GM18858 (cell line): Measurements from ENCODE around the gene SNX11.

Source experiments
- ATAC-seq: cut with Tn5 transposase; IDR thresholded peaks from one replicate; pipeline ENCODE4 v1.9.1; 2021; ENCODE audit not compliant: unreplicated experiment

Gene SNX11

DNA sequence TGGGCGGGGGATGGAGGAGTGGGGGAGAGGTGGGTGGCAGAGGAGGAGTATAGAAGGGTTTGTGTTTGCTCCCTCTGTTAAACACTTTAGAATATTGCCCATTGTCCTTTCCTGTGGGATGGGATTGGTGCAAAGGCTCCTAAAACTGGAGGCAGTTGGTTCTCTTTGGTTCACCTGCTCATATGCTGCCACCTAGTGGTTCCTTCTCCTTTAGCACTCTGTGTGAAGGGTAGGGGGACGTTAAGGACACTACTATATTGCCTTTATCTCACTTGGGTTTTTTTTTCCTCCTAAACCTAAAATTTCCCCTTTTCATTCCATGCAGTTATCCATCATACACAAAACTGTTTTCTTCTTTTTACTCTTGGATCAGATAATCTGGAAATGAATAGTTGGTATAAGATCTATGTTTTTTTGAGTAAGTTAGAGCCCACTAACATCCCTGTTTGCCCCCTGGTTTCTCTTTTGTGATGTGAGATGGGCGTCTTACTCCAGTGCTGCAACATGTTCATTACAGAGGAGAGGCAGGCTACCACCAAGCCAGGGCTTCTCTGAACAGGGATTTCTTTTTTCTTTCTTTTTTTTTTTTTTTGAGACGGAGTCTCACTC, 23.8 kb downstream of the SNX11 start:
- no peak for ATAC-seq

DNA sequence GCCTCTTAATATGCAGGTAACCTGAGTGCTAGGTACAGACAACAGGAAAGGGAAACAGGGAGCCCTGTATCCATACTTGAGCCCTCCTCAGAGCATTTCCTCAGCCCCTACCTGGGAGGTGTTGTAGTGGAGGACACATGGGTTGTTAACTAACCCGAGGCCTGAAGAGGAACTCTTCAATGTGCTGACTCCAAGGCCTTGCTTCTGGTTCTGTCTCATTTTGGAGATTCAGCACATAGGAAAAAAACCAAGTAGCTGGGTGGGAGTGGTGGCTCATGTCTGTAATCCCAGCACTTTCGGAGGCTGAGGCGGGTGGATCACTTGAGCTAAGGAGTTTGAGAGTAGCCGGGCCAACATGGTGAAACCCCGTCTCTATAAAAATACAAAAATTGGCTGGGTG, 24.8 kb downstream of the SNX11 start:
- no peak for ATAC-seq

DNA sequence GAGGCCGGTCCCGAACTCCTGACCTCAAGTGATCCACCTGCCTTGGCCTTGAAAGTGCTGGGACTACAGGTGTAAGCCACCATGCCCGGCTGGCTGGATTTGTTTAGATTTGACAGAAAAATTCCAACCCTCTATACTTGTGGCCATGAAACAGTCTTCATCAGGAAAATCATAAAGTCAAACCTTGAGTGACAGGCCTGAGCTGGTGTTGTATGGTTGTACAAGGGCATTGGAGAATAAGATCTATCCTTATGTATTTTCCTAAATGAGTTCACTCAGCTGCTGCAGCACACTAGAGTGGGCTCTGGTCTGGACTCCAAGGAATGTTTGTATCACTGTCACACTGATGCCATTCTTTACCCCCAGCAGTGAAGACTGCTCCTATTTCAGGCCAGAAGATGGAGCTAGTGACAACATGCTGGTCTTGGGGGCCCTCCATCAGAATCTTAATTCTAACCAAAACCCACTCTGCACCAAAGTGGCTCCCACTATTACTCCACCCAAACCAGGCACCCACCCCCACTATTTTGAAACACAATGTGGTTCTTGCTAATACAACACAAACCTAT, 27.4 kb downstream of the SNX11 start:
- ATAC-seq = no peak

DNA sequence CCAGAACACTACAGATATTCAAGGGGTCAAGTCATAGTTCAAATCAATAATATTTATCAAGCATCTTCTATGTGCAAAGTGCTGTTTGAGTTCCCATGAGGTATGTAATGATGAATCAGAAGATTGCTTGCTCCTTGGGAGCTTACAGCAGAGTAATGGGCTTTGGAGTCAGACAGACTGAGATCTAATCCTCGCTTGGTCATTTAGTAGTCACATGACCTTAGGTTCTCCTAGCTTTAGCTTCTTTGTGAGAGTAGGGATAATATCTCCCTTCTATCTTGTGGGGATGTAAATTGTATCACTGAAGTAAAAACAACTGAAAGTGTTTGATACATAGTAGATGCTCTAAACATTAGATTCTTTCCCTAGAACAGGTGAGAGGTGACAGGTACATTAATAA, 30.1 kb downstream of the SNX11 start:
- no peak for ATAC-seq

DNA sequence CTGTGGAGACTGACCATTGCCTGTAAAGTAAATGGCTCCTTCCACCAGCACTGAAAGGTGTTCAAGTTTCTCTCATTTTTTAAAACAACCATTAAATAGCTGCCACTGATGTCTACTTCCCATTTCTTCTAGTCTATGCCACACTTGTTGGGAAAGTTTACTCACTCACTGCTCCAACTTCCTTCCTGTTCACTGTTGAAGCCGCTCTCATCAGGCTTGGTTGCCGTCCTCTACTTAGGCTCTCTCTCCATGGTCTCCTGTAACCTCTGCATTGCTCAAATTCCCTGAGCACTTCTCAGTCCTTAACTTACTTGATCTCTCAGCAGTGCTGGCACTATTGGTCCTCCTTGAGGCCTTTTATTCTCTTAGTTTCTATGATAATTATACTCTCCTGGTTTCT, 32.4 kb downstream of the SNX11 start:
- no peak for ATAC-seq

DNA sequence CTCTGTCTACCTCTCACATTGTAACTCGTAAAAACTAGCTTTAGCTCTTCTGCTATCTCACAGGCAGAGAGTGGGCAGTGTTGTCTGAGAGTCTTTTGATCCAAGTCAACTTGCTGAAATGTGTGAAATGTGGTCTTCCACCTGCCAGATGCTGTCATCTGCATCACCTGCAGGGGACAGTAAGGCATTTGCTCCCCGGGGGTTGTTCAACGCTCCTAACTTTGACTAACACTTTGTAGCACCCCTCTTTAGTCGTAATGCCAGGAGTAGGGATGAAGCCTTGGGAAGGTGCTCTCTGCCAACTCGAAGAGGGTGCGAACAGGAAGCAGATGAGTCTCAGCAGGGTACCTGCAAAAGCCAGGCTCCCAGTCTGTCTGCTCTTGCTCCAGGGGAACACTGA, 36.1 kb downstream of the SNX11 start:
- ATAC-seq = no peak

DNA sequence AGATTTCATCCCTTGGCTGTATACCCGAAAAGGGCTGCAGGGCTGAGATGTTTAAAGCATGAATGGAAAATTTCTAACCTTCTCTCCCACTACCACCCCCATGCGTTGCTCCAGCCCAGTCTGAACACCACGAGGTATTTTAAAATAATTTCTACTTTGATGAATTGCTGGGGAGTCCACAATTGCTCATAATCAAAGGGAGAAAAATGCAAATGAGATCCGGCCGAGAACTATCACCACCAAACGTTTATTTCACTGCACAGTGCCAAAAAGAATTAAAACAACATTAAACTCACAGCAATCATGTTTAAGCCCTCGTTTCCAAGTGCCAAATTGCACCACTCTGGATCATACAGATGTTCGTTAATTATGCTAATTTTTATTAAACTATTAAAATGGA, 36.7 kb downstream of the SNX11 start:
- ATAC-seq = no peak

DNA sequence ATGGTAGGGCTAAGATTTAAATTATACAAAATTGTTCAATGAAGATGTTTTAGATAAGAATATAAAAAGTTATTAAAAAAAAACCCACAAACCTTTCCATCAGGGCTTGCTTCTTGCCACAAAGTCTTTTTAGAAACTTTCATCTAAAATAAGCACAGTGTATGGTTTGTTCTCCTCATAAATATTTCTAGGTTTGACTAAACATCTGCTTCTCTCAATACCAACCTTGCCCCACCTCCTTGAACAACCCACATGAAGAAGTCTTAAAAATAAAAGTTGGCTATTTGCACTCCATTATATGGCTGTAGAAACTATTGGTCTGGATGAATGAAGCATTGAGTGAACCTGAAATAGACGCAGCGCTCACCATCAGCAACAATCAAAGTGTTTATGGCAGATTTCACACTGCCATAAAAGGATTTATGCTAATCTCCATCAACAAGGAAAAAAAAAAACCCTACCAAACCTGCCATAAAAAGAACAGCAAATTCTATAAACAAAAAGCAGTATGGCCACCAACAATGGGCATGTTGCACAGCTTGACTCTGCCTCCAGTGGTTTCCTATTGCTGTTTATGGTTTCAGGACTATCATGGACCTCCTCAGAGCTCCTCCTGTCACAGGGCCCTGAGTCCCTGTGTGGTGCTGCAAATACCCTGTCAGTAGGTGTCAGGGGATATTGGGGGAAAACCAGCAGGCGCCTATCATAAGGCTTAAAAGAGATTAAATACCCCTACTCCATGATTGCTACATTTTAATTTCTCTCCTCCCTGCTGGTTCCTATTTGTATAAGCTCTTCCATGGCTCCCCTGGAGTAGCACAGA, 37.6 kb downstream of the SNX11 start:
- ATAC-seq = no peak

DNA sequence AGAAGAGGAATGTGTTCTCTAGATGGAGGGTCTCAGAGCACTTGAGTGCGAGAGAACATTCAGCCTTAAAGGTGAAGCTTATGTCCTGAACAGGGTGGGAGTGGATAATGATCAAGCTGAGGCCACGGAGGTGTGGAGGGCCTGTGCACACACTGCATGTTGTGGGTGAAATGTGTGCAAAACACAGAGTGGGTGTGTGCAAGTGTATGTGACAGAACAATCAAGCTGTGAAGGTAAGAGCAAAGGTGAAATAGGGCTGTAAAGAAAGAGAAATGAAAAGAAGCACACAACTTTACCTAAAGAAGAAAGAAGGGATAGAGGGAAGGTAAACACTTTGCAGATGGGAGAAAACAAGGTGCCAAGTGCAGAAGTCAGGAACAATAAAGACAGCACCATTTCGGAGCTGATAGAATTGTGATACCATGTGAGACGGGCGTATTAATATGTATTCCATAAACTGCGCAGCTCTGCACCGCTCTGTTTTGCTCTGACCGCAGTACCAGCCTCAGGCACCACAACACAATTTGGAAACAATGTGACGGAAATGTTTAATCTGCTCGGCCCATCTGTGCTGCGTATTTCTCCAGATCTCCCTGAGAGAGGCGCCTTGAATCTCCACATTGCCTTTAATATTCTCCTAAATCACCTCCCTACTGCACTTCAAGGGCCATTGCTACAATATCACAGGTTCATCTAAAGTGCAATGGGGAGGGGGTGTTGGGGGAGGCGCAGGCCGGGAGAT, 40.6 kb downstream of the SNX11 start:
- no peak for ATAC-seq

DNA sequence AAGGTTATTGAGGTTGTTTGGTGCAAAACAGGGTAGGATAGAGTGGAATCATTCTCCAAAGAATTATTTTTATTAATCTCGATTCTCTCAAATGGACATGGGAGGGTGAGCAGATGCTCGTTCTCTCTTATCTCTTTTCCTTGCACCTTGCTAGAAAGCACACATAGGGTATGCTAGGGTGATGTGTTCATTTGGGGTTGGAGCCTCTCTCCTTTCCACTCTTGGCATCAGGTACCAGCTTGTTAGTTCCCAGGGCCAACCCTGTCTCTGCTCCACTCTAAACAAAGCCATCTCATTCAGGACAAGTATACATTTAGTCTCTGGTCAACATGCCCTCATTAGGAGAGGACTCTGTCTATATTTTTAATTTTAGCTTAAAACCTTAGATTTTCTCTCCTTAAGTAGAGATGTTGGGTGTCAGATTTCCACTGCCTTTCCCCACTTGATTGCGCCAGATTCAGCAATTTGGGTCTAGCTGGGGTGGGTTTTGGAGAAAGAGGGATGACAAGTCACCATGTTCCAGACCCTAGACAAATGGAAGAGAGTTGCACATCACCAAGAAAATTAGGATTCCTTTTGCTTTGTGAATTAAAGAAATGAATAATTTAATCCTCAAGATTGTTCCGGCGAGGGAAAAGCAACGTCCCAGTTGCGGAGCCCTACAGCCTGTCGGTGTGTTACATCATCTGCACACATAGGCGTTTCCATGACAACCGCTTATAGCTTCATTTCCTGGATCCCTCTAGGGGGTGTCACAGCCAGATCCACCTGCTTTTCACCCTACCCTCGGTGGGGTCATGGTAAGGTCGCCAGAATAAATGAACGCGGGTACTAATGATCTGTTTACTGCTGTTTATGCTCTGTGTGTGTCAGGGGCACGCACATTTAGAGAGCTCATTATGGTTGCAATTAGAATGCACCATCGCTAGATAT, 41.6 kb downstream of the SNX11 start:
- no peak for ATAC-seq

DNA sequence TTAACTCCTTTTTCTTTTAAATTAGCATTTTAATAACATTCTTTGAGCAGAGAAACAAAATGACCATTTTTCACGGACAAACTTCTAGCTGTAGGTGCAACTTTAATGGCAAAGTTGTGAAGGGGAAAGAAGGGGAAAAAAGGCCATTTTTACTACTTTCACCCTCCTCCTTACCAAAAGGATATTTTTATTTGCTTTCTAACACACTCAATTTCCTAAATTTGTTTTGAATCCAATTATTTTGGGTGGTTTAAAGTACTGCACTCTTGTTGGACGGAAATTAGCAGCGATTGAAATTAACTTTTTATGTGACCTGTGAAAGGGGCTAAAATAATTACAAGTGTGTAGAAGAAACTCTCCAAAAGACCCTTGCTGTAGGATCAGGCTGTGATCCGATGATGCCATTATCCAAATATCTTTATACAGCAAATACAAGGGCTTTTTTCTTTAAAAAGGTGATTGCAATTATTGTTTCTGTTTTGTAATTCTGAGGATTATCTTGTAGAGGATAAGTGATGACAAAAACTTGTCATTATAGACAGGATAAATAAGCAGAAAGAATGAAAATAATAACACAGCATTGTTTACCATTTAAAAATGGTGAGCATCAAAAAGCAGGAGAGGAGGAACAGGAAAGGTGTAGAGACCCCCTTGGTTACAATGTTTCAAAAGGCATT, 42.4 kb downstream of the SNX11 start:
- ATAC-seq = no peak

DNA sequence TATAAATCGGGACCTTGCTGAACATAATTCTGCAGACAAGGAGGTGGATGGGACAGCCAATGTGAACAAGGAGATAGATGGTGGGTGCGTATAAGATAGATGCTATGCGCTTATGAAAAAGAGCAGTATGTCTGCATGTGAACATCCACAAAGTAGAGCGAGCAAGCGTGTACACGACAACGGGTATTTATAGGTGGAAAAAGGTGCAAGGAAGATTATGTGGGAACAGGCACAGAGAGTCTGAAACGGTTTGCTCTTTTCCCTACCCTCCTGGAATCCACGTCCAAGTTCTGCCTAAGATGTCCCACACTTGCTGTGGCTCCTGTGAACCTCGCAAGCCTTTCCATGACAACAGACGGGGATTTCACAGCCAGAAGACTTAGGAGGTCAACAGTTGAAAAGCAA, 43.0 kb downstream of the SNX11 start:
- no peak for ATAC-seq

DNA sequence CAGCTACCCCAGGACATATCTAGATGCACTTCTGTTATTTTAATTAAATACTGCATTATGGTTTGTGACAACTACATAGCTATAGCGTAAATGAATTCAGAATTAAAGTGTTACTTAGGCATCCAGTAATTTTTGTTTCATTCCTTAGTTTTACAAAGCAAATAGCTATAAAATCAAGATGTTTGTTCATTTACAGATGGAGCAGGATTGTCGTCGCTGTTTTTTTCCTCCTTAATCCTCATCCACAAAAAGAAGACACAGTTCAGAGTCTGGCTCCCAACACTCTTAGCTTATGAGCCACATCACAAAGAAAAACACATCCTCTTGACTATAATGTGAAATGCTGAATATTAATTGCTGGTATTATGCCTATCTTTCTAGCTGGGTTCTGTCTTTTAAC, 43.7 kb downstream of the SNX11 start:
- ATAC-seq = no peak

DNA sequence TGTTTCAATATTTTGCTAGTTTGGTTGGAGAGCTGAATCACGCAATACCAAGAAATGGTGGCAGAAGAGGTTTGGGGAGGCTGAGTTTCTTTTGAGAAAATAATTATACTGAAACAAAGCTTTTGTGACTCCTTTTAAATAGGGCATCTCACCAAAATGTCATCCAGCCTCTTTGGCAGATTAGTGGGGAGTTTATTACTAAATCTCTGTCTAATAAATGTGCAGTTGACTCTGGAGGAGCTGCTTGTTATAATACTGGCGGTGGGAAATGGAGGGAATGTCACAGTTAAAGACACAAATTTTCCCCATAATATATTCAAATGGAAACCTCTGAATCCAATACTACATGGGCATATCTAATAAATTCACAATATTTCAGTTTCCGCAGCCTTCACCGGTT, 44.7 kb downstream of the SNX11 start:
- ATAC-seq = no peak

DNA sequence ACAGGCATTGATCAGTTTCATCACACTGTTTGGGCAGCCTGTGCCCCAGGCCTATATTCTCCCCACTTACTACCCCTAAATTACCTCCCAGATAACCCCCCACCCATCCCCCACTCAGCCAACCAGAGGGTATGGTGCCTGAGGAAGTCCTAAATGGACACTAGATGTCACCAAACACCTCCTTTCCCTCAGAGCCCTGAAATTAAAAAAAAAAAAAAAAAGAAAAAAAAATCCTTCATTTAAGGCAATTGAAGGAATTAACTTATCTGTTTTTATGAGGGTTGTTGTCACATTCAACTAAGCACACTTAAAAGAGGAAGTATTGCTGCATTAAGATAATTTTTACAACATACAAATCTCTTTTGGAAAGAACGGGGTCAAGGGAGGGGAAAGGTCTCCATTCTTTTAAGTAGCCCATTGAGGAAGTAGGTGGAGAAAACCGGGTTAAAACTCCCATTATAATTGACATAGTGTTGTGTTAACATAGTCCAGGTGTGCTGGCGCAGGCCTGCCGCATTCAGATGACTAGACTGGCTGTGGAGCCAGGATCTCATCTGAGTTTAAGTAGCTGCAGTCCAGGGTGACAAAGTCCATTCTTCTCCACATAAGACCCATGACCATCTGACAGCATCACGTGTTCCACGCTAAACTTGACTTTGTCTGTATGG, 46.3 kb downstream of the SNX11 start:
- no peak for ATAC-seq

DNA sequence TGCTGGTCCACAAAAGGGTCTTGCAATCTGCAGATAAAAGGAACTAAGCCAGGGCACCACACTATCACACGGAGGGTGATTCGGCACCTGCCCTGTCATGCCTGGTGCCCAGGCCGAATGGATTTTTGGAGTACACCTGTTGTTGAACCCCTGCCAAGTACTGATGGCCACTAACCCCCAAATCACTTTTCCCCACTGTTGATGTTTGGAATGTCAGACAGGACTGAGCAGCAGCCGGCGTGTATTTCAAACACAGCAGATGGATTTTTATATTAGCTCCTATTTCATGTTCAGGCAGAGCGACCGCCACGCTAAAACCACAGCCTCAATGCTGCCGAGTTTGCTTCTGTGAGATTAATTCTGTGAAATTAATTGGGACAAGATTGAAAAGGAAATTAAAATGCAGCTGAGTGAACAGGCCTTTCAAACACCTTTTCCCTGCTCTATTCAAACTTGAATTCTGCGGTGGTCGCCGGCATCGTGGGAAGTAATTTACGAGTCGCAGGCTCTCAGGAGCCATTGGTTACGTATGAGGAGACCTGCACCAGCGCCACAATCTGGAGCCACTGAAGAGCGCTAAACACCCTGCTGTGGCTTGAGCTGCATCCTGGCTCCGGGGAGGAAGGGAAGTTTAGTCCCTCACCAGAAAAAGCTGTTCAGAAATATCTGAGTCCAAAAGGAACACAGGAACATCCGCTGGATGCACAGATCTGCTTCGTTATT, 48.5 kb downstream of the SNX11 start:
- ATAC-seq = no peak

DNA sequence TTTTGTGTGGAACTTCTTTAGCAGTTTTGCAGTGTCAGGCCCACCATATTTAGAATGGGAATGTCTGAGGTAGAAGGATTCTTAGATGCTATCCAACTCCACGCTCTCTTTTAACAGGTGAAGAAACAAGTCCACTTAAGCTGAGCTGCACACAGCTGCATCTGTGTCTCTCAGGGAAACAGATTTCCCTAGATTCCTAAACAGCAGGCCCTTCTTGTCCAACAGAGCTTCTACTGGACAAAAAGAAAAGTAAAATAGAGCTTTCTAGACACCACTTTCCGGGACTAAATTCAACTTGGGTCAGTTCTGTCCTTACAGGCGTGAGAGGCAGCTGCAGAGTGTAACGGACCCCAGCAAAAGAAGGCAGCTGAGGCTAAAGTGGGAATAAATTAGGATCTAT, 51.7 kb downstream of the SNX11 start:
- ATAC-seq = no peak

DNA sequence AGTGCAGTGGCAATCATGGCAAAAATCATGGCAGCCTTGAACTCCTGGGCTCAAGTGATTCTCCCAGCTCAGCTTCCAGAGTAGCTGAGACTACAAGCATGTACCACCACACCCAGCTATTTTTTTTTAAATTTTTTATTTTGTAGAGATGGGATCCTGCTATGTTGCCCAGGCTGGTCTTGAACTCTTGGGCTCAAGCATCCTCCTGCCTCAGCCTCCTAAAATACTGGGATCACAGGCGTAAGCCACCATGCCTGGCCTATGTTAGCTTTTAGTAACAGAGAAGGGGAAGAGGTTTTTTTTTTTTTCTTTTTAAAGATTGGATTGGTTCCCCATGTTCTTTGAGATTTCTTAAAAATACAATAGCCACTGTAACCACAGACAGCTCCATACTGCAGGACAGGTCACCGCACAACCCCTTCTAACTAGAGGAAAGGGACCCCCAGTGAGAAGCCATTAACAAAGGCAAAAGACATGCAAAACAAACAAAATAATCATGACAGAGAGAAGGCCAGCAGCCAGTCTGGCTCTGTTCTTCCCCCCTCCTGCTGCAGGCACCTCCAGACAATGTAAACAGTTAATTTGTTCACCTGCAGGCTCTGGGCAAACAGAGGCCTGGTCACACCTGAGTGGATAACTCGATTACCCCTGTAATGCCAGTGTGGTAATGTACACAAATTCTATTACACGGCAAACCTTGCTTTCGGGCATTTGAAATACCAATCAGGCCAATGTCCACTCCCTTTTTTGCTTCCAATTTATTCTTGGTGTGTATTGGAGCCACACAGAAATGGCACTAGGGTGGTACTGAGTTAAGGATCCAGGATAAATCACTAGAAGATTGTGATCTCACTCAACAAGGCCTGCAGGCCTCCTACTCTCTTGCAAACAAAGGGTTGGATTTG, 52.9 kb downstream of the SNX11 start:
- no peak for ATAC-seq
